GM13976 (cell line): ENCODE results near the gene RARS1.

Source experiments
- DNase-seq: peaks from one replicate; pipeline ENCODE4 v3.0.0; 2012; ENCODE audit warnings: low spot score
- in situ Hi-C: fragments of 300-500 bp; cut with MboI; formaldehyde crosslinking; loops from one replicate; pipeline ENCODE4 v1.12.0; 2022; ENCODE audit warnings: low sequenced_read_pairs, mixed read lengths, inconsistent platforms; ENCODE audit not compliant: unreplicated experiment
- TF ChIP-seq, protein P1 (sequence below): IDR thresholded peaks from 2 replicates; pipeline ENCODE4 v1.5.1; 2012; ENCODE audit warnings: borderline replicate concordance, mild to moderate bottlenecking; ENCODE audit not compliant: insufficient read depth; ENCODE audit errors: extremely low read depth, missing control alignments, control extremely low read depth

Gene RARS1

DNA sequence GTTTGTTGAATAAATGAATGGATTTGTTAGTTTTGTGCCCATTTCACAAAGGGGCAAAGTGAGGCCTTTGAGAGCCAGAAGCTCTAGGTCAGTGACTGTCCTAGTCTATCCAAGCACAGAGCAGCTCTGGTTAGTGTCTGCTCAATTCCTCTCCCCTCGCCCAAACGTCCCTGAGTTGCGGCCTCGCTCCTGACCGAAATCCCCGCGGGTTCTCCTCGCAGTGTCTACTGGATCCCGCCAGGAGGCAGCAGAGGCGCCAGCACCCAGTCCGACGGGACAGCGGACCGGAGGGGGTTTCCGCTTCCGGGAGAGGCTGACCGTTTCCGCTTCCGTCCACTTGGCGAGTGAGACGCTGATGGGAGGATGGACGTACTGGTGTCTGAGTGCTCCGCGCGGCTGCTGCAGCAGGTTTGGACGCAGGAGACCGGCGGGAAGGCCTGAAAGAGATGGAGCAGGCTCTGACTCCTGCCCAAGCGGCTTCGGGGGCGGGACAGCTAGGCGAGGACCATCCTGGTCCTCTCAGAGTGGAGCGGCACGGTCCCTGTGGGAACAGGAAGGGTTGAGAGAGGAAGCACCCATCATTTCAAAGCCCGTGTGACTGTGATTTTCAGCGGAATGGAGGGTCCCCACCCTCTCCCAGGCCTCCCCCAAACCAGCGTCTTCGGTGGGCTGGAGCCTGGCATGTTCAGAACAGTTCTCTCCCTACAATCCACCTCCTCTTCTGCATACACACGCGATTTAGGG lies at the start of gene RARS1:
TSS of gene RARS1 (plus strand) at position 336 of the 744 bp plus-strand sequence. CDS start at position 364, 28 bp downstream.
- TF ChIP-seq, protein P1, sequence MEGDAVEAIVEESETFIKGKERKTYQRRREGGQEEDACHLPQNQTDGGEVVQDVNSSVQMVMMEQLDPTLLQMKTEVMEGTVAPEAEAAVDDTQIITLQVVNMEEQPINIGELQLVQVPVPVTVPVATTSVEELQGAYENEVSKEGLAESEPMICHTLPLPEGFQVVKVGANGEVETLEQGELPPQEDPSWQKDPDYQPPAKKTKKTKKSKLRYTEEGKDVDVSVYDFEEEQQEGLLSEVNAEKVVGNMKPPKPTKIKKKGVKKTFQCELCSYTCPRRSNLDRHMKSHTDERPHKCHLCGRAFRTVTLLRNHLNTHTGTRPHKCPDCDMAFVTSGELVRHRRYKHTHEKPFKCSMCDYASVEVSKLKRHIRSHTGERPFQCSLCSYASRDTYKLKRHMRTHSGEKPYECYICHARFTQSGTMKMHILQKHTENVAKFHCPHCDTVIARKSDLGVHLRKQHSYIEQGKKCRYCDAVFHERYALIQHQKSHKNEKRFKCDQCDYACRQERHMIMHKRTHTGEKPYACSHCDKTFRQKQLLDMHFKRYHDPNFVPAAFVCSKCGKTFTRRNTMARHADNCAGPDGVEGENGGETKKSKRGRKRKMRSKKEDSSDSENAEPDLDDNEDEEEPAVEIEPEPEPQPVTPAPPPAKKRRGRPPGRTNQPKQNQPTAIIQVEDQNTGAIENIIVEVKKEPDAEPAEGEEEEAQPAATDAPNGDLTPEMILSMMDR, result peak; percentile 95
- in situ Hi-C loops, result no loop called here
- DNase-seq, result peak; percentile 96

DNA sequence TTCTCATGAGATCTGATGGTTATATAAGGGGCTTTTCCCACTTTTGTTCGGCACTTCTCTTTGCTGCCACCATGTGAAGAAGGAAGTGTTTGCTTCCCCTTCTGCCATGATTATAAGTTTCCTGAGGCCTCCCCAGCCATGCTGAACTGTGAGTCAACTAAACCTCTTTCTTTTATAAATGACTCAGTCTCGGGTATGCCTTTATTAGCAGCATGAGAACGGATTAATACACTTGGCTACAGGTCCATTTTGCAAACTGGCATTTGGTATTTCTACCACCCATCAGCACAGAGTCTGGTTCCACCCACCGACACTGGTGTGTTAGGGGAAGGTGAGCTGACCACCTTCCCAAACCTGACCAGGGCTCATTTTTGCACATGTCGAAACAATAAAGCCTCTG lies 47.9 kb upstream of the RARS1 start:
- TF ChIP-seq, protein P1, result no peak
- no peak for DNase-seq
- in situ Hi-C loops, result no loop called here

DNA sequence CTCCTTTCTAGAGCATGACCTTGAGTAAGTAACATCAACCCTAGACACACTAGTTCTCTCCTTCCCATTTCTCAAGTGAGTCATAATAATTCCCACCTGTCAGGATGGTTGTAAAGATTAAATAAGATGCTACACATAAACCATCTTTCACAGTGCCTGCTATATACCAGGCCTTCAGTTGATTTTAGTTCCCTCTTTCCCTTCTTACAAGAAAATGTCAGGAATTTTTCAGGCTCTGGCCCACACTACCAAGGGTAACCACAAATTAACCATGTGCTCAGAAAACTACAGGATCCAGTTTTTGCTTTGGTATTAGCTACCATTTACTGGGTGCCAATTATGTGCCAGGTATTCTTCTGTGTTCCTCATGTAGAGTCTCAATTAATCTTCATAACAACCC lies 42.7 kb upstream of the RARS1 start:
- TF ChIP-seq, protein P1, result no peak
- DNase-seq, result no peak
- in situ Hi-C loops, result no loop called here

DNA sequence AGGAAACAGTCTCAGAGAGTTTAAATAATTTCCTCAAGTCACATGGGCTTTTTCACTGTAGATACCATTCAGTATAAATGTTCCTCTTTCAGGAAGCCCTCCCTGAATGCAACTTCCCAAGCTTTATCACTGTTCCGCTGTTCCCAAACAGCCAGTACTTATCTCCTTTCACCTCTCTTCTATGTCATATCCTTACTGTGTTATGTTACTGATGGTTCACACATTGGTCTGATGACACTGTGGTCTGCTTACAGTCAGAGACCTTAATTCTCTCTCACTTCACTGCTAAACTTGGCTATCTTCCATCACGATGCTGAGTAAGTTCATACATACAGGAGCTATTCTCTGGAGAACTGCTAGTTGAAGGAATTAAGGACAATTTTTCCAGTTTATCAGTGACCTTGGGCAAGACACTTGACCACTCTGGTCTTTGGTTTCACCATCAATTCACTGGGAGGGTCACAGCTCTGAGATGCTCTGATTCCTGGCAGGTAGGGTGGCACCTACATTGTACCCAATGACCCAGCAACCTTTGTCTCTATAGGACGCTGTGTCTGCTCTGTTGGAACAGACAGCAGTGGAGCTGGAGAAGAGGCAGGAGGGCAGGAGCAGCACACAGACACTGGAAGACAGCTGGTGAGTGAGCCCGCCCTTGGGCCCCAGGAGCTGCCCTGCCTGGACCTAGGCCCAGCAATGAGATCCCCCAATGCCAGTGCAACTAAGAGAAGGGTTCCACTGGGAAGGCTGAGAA lies 42.1 kb upstream of the RARS1 start:
- TF ChIP-seq, protein P1, result no peak
- no peak for DNase-seq
- in situ Hi-C loops, result no loop called here

DNA sequence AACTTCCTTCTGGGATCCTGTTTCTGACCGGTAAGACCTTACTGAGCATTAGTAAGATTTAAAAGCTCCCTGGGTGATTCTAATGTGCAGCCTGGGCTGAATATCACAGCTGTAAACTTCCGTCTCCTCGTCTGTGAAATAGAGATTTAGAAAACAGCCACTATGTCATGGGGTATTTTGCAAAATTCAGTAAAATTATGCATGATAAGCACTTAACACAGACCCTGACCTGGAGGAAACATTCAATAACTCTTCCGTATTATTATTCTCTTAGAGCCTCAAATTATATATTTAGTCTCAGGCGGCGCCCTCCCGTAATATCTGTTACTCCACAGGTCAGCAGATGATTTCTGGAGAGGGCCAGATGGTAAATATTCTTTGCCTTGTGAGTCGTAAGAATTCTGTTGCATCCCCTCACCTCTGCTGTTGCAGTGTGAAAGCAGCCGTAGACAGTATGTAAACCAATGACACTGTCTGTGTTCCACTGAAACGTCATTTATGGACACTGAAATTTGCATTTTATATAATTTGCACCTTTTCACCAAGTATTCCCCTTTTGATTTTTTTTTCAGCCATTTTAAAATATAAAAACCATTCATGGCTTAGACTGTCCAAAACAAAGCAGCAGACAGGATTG lies 39.2 kb upstream of the RARS1 start:
- in situ Hi-C loops, result no loop called here
- DNase-seq, result no peak
- TF ChIP-seq, protein P1, result peak; percentile 3

DNA sequence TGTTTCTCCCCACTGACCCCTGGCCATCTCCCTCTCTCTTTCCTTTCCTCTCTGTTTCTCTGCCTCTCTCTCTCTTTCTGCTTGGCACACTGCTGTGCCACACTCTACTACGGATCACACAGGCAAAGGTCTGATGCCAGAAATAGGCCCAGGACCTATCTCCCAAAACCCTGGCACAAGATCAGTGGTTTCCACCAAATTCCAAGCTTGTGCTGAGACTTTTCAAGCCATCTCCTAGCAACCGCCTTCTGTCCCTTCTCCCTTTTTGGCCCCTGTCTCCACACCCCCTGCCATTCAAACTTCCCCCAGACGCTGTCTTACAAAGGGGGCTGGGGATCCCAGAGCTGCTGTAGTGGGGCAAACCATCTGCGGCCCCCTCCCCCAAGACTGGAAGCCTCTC lies 38.5 kb upstream of the RARS1 start:
- no peak for DNase-seq
- in situ Hi-C loops, result no loop called here
- TF ChIP-seq, protein P1, result no peak
